Measurements from ENCODE around the gene TLR10.
A peak's percentile ranks its signal among the peaks of the same experiment; 100 is the strongest.

Gene TLR10

GRCh38 chr4:38733663-38734062, 49.1 kb downstream of the TLR10 start:
- Histone ChIP-seq H3K79me1 (replicated peaks; ENCODE audit: low read length, poor library complexity, severe bottlenecking) (no peaks in the 10 kb centered on the region), H3K36me3 (ENCODE audit: control insufficient read depth in 1 of 2, insufficient read depth in 2 of 2, low read depth in 1 of 2, low read length in 2 of 2) (no peaks in the 10 kb centered on the region), H3K4ac (ENCODE audit: low read depth in 1 of 2, low read length in 2 of 2) (no peak overlapping the region), H3K4me3 (ENCODE audit: insufficient read depth in 1 of 2, low read depth in 1 of 2, low read length in 2 of 2) (peak overlapping the region in 1 of 2 experiments; percentile 23), H3K18ac (ENCODE audit: low read depth in 1 of 2, low read length in 2 of 2) (no peak overlapping the region), H2BK12ac (ENCODE audit: low read length in 2 of 2) (no peak overlapping the region), H2AK5ac (ENCODE audit: low read length, severe bottlenecking) (no peak overlapping the region), H3K4me1 (ENCODE audit: control insufficient read depth, insufficient read depth, low read depth, low read length) (peaks cover 8% of the 10 kb centered on the region), H2BK5ac (ENCODE audit: low read depth, low read length, poor library complexity, severe bottlenecking) (no peak overlapping the region), H3K9ac (ENCODE audit: low read length) (no peak overlapping the region), H4K8ac (ENCODE audit: low read length) (no peak overlapping the region), H2BK15ac (ENCODE audit: low read depth, poor library complexity, severe bottlenecking) (no peak overlapping the region), H3K27me3 (ENCODE audit: control insufficient read depth in 1 of 2, insufficient read depth in 1 of 2, low read length in 2 of 2) (peaks cover 0 to 9% of the 10 kb centered on the region in 2 experiments), H2BK120ac (ENCODE audit: low read depth, low read length) (no peak overlapping the region), H3K4me2 (ENCODE audit: low read length, poor library complexity, severe bottlenecking) (no peak overlapping the region), H3K14ac (ENCODE audit: low read length in 2 of 2) (no peak overlapping the region), H3K23ac (ENCODE audit: low read length in 2 of 2) (no peak overlapping the region), H4K91ac (ENCODE audit: low read length) (peak overlapping the region; percentile 11), H3K9me3 (ENCODE audit: control insufficient read depth, low read length) (no peaks in the 10 kb centered on the region), H2AFZ (ENCODE audit: low read depth, low read length) (no peak overlapping the region), H3K27ac (ENCODE audit: low read length, poor library complexity, severe bottlenecking) (no peak overlapping the region)
- 94% methylated on average over 2 of the region's 2 CpGs for WGBS
- DNase-seq: no peak

GRCh38 chr4:38730830-38731646, 51.8 kb downstream of the TLR10 start:
- Histone ChIP-seq H4K91ac (ENCODE audit: low read length) (peak overlapping the region; percentile 2), H3K4me1 (ENCODE audit: control insufficient read depth, insufficient read depth, low read depth, low read length) (peaks cover 8% of the 10 kb centered on the region), H2BK120ac (ENCODE audit: low read depth, low read length) (no peak overlapping the region), H3K4me3 (ENCODE audit: insufficient read depth in 1 of 2, low read depth in 1 of 2, low read length in 2 of 2) (no peak overlapping the region), H3K27me3 (ENCODE audit: control insufficient read depth in 1 of 2, insufficient read depth in 1 of 2, low read length in 2 of 2) (peaks cover 0 to 9% of the 10 kb centered on the region in 2 experiments), H2BK5ac (ENCODE audit: low read depth, low read length, poor library complexity, severe bottlenecking) (no peak overlapping the region), H4K8ac (ENCODE audit: low read length) (no peak overlapping the region), H2BK15ac (ENCODE audit: low read depth, poor library complexity, severe bottlenecking) (no peak overlapping the region), H3K9ac (ENCODE audit: low read length) (peak overlapping the region; percentile 5), H3K36me3 (ENCODE audit: control insufficient read depth in 1 of 2, insufficient read depth in 2 of 2, low read depth in 1 of 2, low read length in 2 of 2) (no peaks in the 10 kb centered on the region), H3K79me1 (replicated peaks; ENCODE audit: low read length, poor library complexity, severe bottlenecking) (no peaks in the 10 kb centered on the region), H3K9me3 (ENCODE audit: control insufficient read depth, low read length) (no peaks in the 10 kb centered on the region), H3K14ac (ENCODE audit: low read length in 2 of 2) (no peak overlapping the region), H2AFZ (ENCODE audit: low read depth, low read length) (no peak overlapping the region), H3K23ac (ENCODE audit: low read length in 2 of 2) (no peak overlapping the region), H3K27ac (ENCODE audit: low read length, poor library complexity, severe bottlenecking) (peak overlapping the region; percentile 21), H2AK5ac (ENCODE audit: low read length, severe bottlenecking) (peak overlapping the region; percentile 63), H3K4me2 (ENCODE audit: low read length, poor library complexity, severe bottlenecking) (no peak overlapping the region), H3K18ac (ENCODE audit: low read depth in 1 of 2, low read length in 2 of 2) (peak overlapping the region in 1 of 2 experiments; percentile 6), H3K4ac (ENCODE audit: low read depth in 1 of 2, low read length in 2 of 2) (no peak overlapping the region), H2BK12ac (ENCODE audit: low read length in 2 of 2) (peak overlapping the region in 1 of 2 experiments; percentile 57)
- DNase-seq: peak; percentile 91
- 20% methylated on average over 14 of the region's 23 CpGs for WGBS

- Histone ChIP-seq H3K27ac (ENCODE audit: low read length, poor library complexity, severe bottlenecking) (peak overlapping the region; percentile 21), H3K4me3 (ENCODE audit: insufficient read depth in 1 of 2, low read depth in 1 of 2, low read length in 2 of 2) (no peak overlapping the region), H3K4me2 (ENCODE audit: low read length, poor library complexity, severe bottlenecking) (no peak overlapping the region), H3K4ac (ENCODE audit: low read depth in 1 of 2, low read length in 2 of 2) (no peak overlapping the region), H3K9me3 (ENCODE audit: control insufficient read depth, low read length) (no peaks in the 10 kb centered on the region), H4K8ac (ENCODE audit: low read length) (no peak overlapping the region), H3K79me1 (replicated peaks; ENCODE audit: low read length, poor library complexity, severe bottlenecking) (no peaks in the 10 kb centered on the region), H2AFZ (ENCODE audit: low read depth, low read length) (no peak overlapping the region), H3K14ac (ENCODE audit: low read length in 2 of 2) (no peak overlapping the region), H2BK15ac (ENCODE audit: low read depth, poor library complexity, severe bottlenecking) (no peak overlapping the region), H3K27me3 (ENCODE audit: control insufficient read depth in 1 of 2, insufficient read depth in 1 of 2, low read length in 2 of 2) (peaks cover 0 to 3% of the 10 kb centered on the region in 2 experiments), H4K91ac (ENCODE audit: low read length) (peak overlapping the region; percentile 2), H3K18ac (ENCODE audit: low read depth in 1 of 2, low read length in 2 of 2) (peak overlapping the region in 1 of 2 experiments; percentile 6), H2BK5ac (ENCODE audit: low read depth, low read length, poor library complexity, severe bottlenecking) (no peak overlapping the region), H2BK120ac (ENCODE audit: low read depth, low read length) (no peak overlapping the region), H2AK5ac (ENCODE audit: low read length, severe bottlenecking) (no peak overlapping the region), H2BK12ac (ENCODE audit: low read length in 2 of 2) (no peak overlapping the region), H3K36me3 (ENCODE audit: control insufficient read depth in 1 of 2, insufficient read depth in 2 of 2, low read depth in 1 of 2, low read length in 2 of 2) (no peaks in the 10 kb centered on the region), H3K4me1 (ENCODE audit: control insufficient read depth, insufficient read depth, low read depth, low read length) (peaks cover 8% of the 10 kb centered on the region), H3K23ac (ENCODE audit: low read length in 2 of 2) (no peak overlapping the region), H3K9ac (ENCODE audit: low read length) (peak overlapping the region; percentile 5)
- 95% methylated on average over 4 of the region's 4 CpGs for WGBS
- no peak for DNase-seq
Observed at GRCh38 chr4:38730493-38730829, 52.3 kb downstream of the TLR10 start.

- Histone ChIP-seq H2BK5ac (ENCODE audit: low read depth, low read length, poor library complexity, severe bottlenecking) (no peak overlapping the region), H3K27me3 (ENCODE audit: control insufficient read depth in 1 of 2, insufficient read depth in 1 of 2, low read length in 2 of 2) (no peaks in the 10 kb centered on the region), H2BK15ac (ENCODE audit: low read depth, poor library complexity, severe bottlenecking) (no peak overlapping the region), H3K9ac (ENCODE audit: low read length) (no peak overlapping the region), H3K4me2 (ENCODE audit: low read length, poor library complexity, severe bottlenecking) (no peak overlapping the region), H2AFZ (ENCODE audit: low read depth, low read length) (no peak overlapping the region), H3K79me1 (replicated peaks; ENCODE audit: low read length, poor library complexity, severe bottlenecking) (no peaks in the 10 kb centered on the region), H2BK12ac (ENCODE audit: low read length in 2 of 2) (no peak overlapping the region), H3K36me3 (ENCODE audit: control insufficient read depth in 1 of 2, insufficient read depth in 2 of 2, low read depth in 1 of 2, low read length in 2 of 2) (no peaks in the 10 kb centered on the region), H3K4me3 (ENCODE audit: insufficient read depth in 1 of 2, low read depth in 1 of 2, low read length in 2 of 2) (no peak overlapping the region), H4K91ac (ENCODE audit: low read length) (no peak overlapping the region), H3K4me1 (ENCODE audit: control insufficient read depth, insufficient read depth, low read depth, low read length) (peaks cover 14% of the 10 kb centered on the region), H3K4ac (ENCODE audit: low read depth in 1 of 2, low read length in 2 of 2) (no peak overlapping the region), H3K27ac (ENCODE audit: low read length, poor library complexity, severe bottlenecking) (no peak overlapping the region), H2AK5ac (ENCODE audit: low read length, severe bottlenecking) (no peak overlapping the region), H3K9me3 (ENCODE audit: control insufficient read depth, low read length) (no peaks in the 10 kb centered on the region), H3K14ac (ENCODE audit: low read length in 2 of 2) (no peak overlapping the region), H3K18ac (ENCODE audit: low read depth in 1 of 2, low read length in 2 of 2) (no peak overlapping the region), H4K8ac (ENCODE audit: low read length) (no peak overlapping the region), H3K23ac (ENCODE audit: low read length in 2 of 2) (no peak overlapping the region), H2BK120ac (ENCODE audit: low read depth, low read length) (no peak overlapping the region)
- 77% methylated on average over 4 of the region's 4 CpGs for WGBS
- no peak for DNase-seq
Observed at GRCh38 chr4:38728631-38729141, 54.1 kb downstream of the TLR10 start.

Data from mesenchymal stem cell (in vitro differentiated cells and primary cell).